Ovary (tissue), 9 donors: ENCODE measurements around the gene MAST1. TPM values are rescaled to one million over a fixed set of nuclear protein-coding genes. Genes with fewer than 3 reads are reported as not detected.
A peak's percentile ranks its signal among the peaks of the same experiment; 100 is the strongest.

ENCODE experiments used
- DNase-seq, 5 donors: peaks; one replicate each; pipeline ENCODE4 v3.0.0-alpha.2; 2019 to 2020
- H3K27ac ChIP-seq, 2 donors: fragments of 200-600 bp; one replicate each; pipeline versions ENCODE4 v1.5.1 to v1.8.0; 2019 to 2022
- H3K27me3 ChIP-seq: fragments of 200-600 bp; one replicate; pipeline ENCODE4 v1.8.0; 2022
- H3K36me3 ChIP-seq: fragments of 200-600 bp; sonication (generic); one replicate; pipeline ENCODE4 v1.5.1; 2019
- H3K4me1 ChIP-seq: one replicate; pipeline ENCODE4 v1.8.1; 2013; ENCODE audit warnings: mild to moderate bottlenecking, moderate library complexity; ENCODE audit not compliant: insufficient read depth
- H3K4me3 ChIP-seq: fragments of 200-600 bp; sonication (generic); one replicate; pipeline ENCODE4 v1.5.1; 2017
- H3K9me3 ChIP-seq, 2 donors: fragments of 200-600 bp in 1 of 2; sonication (generic) in 1 of 2; one replicate each; pipeline versions ENCODE4 v1.5.1 to v1.8.1; 2013 to 2019; ENCODE audit warnings: mild to moderate bottlenecking in 1 of 2, moderate library complexity in 1 of 2
- EP300 ChIP-seq: sonication (generic); formaldehyde crosslinking; IDR thresholded peaks from one replicate; pipeline ENCODE4 v1.6.1; 2017; ENCODE audit warnings: antibody characterized with exemption
- POLR2A ChIP-seq: fragments of 450-650 bp; IDR thresholded peaks from one replicate; pipeline ENCODE4 v1.6.1; 2017; ENCODE audit warnings: antibody characterized with exemption, mild to moderate bottlenecking, moderate library complexity
- WGBS, 3 donors: extraction: QIAGEN DNeasy Blood & Tissue Kit in 1 of 3; methylation state at CpG; one replicate each; pipeline versions ENCODE4 v1.1.5 to v1.1.7; 2013 to 2017; 5-methylcytosine and 5-hydroxymethylcytosine counted together
- intact Hi-C, 4 donors: fragments of 100-400 bp; cut with DNase I; formaldehyde crosslinking; loops; one replicate each; pipeline versions ENCODE4 v1.11.0 to v1.15.1; 2022 to 2023
- microRNA-seq, 3 donors: library from miRNA; unstranded; fragments of <30 nt; microRNA quantifications; one replicate each; pipeline versions ENCODE4 to v1.2.0, GENCODE V29; 2019 to 2020
- polyA plus RNA-seq, 2 donors: library from polyadenylated mRNA; stranded (reverse); fragments of 200-250 nt in 1 of 2; fragments of 350-450 nt in 1 of 2; fragmentation: Illumina TruSeq in 1 of 2; extraction: RNeasy Lipid Tissue Mini Kit (QIAGEN cat#74804) in 1 of 2; gene quantifications; one replicate each; pipeline ENCODE4 v1.2.3, GENCODE V29; 2013 to 2014
- small RNA-seq: library from RNA; depleted of rRNA; stranded (forward); fragments of <200 nt; gene quantifications from one replicate; pipeline ENCODE3, GENCODE V24; 2016
- total RNA-seq, 7 donors: library from RNA; depleted of rRNA in 2 of 7; stranded (reverse); fragments of >200 nt in 2 of 7; fragmentation: NEBNext Ultra II Directional in 3 of 7; extraction: Animal tissue kit (Norgen Biotek cat#: 25700) in 3 of 7; gene quantifications; one replicate each; pipeline versions ENCODE4 v1.1.0 to v1.2.4, GENCODE V29; 2016 to 2023
- TF ChIP-seq, protein P1 (sequence below), 3 donors: fragments of 450-650 bp in 2 of 3; fragments of 200-600 bp in 1 of 3; IDR thresholded peaks; one replicate each; pipeline versions ENCODE4 v1.5.1 to v1.8.0; 2016 to 2022; ENCODE audit warnings: antibody characterized with exemption in 3 of 3, mild to moderate bottlenecking in 1 of 3
- donor health status: DM: no; HTN: no; CAD: no; lungs with moderate emphysema.
- donor health status: DM: no; HTN: no; CAD: no.
- donor health status: Bipolar disorder and iron deficiency.
- donor health status: DM: yes; HTN: yes; CAD: no.
- donor health status: DM: no; HTN: no; CAD: no.
- donor health status: DM: yes; HTN: yes; CAD: no.

MAST1 gene
- total and polyA plus RNA-seq, 9 donors, result 0.25 to 2.4 (median 1.1) TPM

- no peaks in the 10 kb centered on the region for H3K27me3 ChIP-seq
- peak in 4 of 5 donors; percentile 38 to 50 (median 46) for DNase-seq
- intact Hi-C loops, result no loop called here
- no peak for TF ChIP-seq EP300
- TF ChIP-seq, protein P1, sequence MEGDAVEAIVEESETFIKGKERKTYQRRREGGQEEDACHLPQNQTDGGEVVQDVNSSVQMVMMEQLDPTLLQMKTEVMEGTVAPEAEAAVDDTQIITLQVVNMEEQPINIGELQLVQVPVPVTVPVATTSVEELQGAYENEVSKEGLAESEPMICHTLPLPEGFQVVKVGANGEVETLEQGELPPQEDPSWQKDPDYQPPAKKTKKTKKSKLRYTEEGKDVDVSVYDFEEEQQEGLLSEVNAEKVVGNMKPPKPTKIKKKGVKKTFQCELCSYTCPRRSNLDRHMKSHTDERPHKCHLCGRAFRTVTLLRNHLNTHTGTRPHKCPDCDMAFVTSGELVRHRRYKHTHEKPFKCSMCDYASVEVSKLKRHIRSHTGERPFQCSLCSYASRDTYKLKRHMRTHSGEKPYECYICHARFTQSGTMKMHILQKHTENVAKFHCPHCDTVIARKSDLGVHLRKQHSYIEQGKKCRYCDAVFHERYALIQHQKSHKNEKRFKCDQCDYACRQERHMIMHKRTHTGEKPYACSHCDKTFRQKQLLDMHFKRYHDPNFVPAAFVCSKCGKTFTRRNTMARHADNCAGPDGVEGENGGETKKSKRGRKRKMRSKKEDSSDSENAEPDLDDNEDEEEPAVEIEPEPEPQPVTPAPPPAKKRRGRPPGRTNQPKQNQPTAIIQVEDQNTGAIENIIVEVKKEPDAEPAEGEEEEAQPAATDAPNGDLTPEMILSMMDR (IDR thresholded peaks at IDR 0.05), result no peak
- TF ChIP-seq POLR2A, result no peak
- 90 to 92% (median 90%) methylated on average over 14 of the region's 14 CpGs for WGBS, 3 donors
- no peak overlapping the region for H3K27ac ChIP-seq
- peaks cover 2% of the 10 kb centered on the region for H3K4me1 ChIP-seq
- H3K36me3 ChIP-seq, result no peaks in the 10 kb centered on the region
- no peak overlapping the region for H3K4me3 ChIP-seq
- no peaks in the 10 kb centered on the region for H3K9me3 ChIP-seq
These were observed 79.9 kb downstream of the MAST1 start for GRCh38 chr19:12918253-12918652.

- intact Hi-C loops, result no loop called here
- no peak for DNase-seq
- WGBS, 3 donors, result 34 to 54% (median 35%) methylated on average over 3 of the region's 3 CpGs
- no peak overlapping the region for H3K4me3 ChIP-seq
- H3K9me3 ChIP-seq, result no peaks in the 10 kb centered on the region
- peaks cover 2% of the 10 kb centered on the region for H3K4me1 ChIP-seq
- H3K36me3 ChIP-seq, result no peaks in the 10 kb centered on the region
- H3K27ac ChIP-seq, result no peak overlapping the region
- TF ChIP-seq, protein P1 (IDR thresholded peaks at IDR 0.05), result no peak
- TF ChIP-seq EP300 (no peak), POLR2A (no peak)
- H3K27me3 ChIP-seq, result no peaks in the 10 kb centered on the region
These were observed 82.7 kb downstream of the MAST1 start for GRCh38 chr19:12921047-12921446.

- H3K27me3 ChIP-seq, result no peaks in the 10 kb centered on the region
- TF ChIP-seq EP300 (no peak), POLR2A (no peak)
- TF ChIP-seq, protein P1 (IDR thresholded peaks at IDR 0.05), result no peak
- DNase-seq, result no peak
These were observed 84.6 kb downstream of the MAST1 start for GRCh38 chr19:12922959-12923358.

More at GRCh38 chr19:12922959-12923358, 84.6 kb downstream of the MAST1 start:
- intact Hi-C loops, result no loop called here
- Histone ChIP-seq H3K4me1 (peaks cover 2% of the 10 kb centered on the region), H3K4me3 (no peak overlapping the region), H3K27ac (no peak overlapping the region), H3K36me3 (no peaks in the 10 kb centered on the region), H3K9me3 (no peaks in the 10 kb centered on the region)
- WGBS, 3 donors, result 96 to 98% (median 97%) methylated on average over 4 of the region's 4 CpGs

Small RNA genes lying within 50 kb of the gene (microRNA-seq; reads per million reads assigned to microRNA genes)
- gene MIR5695 (0 to 0.36 (median 0) reads per million in 3 donors), gene MIR6794 (0 reads per million in 3 donors)

Small RNA genes lying within 50 kb of the gene (small RNA-seq; reads per million reads assigned to genes)
- gene MIR5695 (not detected), gene MIR6794 (not detected)

Other genes with a start within 250 kb of the MAST1 start
- 10 to 100 TPM in 1 of 7 donors, 1 to 10 TPM in 6; 5.3 to 12.5 (median 7.2) TPM for gene ZNF490, start 227.7 kb upstream of the MAST1 start, total RNA-seq
- gene ZNF490, start 227.7 kb upstream of the MAST1 start, polyA plus RNA-seq, result 1 to 10 TPM in 1 of 2 donors, under 1 TPM in 1; 0.98 to 3.7 TPM
- gene ZNF791, start 227.6 kb upstream of the MAST1 start, total RNA-seq, result 10 to 100 TPM; 16.4 to 44.3 (median 35.2) TPM
- 10 to 100 TPM; 13.6 to 21.7 TPM for gene ZNF791, start 227.6 kb upstream of the MAST1 start, polyA plus RNA-seq
- 10 to 100 TPM; 17.8 to 63.7 (median 49.8) TPM for gene MAN2B1, start 171.8 kb upstream of the MAST1 start, total RNA-seq
- gene MAN2B1, start 171.8 kb upstream of the MAST1 start, polyA plus RNA-seq, result 10 to 100 TPM; 23.5 to 35.0 TPM
- gene WDR83, start 171.7 kb upstream of the MAST1 start, total RNA-seq, result 10 to 100 TPM; 10.5 to 15.1 (median 11.9) TPM
- gene WDR83, start 171.7 kb upstream of the MAST1 start, polyA plus RNA-seq, result 10 to 100 TPM in 1 of 2 donors, 1 to 10 TPM in 1; 2.8 to 16.3 TPM
- 100 to 1,000 TPM in 1 of 7 donors, 10 to 100 TPM in 6; 63.7 to 147 (median 89.7) TPM for gene DHPS, start 156.6 kb upstream of the MAST1 start, total RNA-seq
- 10 to 100 TPM; 72.8 to 92.7 TPM for gene DHPS, start 156.6 kb upstream of the MAST1 start, polyA plus RNA-seq
- gene GNG14, start 150.5 kb upstream of the MAST1 start, total RNA-seq, result not detected
- not detected for gene GNG14, start 150.5 kb upstream of the MAST1 start, polyA plus RNA-seq
- 10 to 100 TPM in 1 of 7 donors, 1 to 10 TPM in 6; 3.5 to 14.8 (median 5.2) TPM for gene FBXW9, start 141.9 kb upstream of the MAST1 start, total RNA-seq
- gene FBXW9, start 141.9 kb upstream of the MAST1 start, polyA plus RNA-seq, result 1 to 10 TPM in 1 of 2 donors, under 1 TPM in 1; 0.37 to 6.8 TPM
- gene TNPO2, start 114.6 kb upstream of the MAST1 start, total RNA-seq, result 100 to 1,000 TPM in 2 of 7 donors, 10 to 100 TPM in 5; 42.1 to 109 (median 89.9) TPM
- 10 to 100 TPM; 41.5 to 51.6 TPM for gene TNPO2, start 114.6 kb upstream of the MAST1 start, polyA plus RNA-seq
- gene TRIR, start 103.8 kb upstream of the MAST1 start, total RNA-seq, result 100 to 1,000 TPM; 134 to 476 (median 186) TPM
- gene TRIR, start 103.8 kb upstream of the MAST1 start, polyA plus RNA-seq, result 100 to 1,000 TPM; 243 to 288 TPM
- gene GET3, start 101.0 kb upstream of the MAST1 start, total RNA-seq, result 10 to 100 TPM; 26.2 to 59.0 (median 47.7) TPM
- 10 to 100 TPM; 42.6 to 68.1 TPM for gene GET3, start 101.0 kb upstream of the MAST1 start, polyA plus RNA-seq
- gene BEST2, start 86.7 kb upstream of the MAST1 start, total RNA-seq, result not detected
- not detected for gene BEST2, start 86.7 kb upstream of the MAST1 start, polyA plus RNA-seq
- 10 to 100 TPM; 24.9 to 52.2 (median 27.9) TPM for gene HOOK2, start 63.0 kb upstream of the MAST1 start, total RNA-seq
- 10 to 100 TPM; 12.2 to 23.5 TPM for gene HOOK2, start 63.0 kb upstream of the MAST1 start, polyA plus RNA-seq
- 1,000 to 10,000 TPM in 2 of 7 donors, 100 to 1,000 TPM in 5; 154 to 3,039 (median 413) TPM for gene JUNB, start 47.0 kb upstream of the MAST1 start, total RNA-seq
- 100 to 1,000 TPM in 1 of 2 donors, 1 to 10 TPM in 1; 6.8 to 570 TPM for gene JUNB, start 47.0 kb upstream of the MAST1 start, polyA plus RNA-seq
- 100 to 1,000 TPM; 191 to 321 (median 263) TPM for gene PRDX2, start 36.7 kb upstream of the MAST1 start, total RNA-seq
- gene PRDX2, start 36.7 kb upstream of the MAST1 start, polyA plus RNA-seq, result 100 to 1,000 TPM in 1 of 2 donors, 10 to 100 TPM in 1; 98.3 to 237 TPM
- 1 to 10 TPM in 5 of 7 donors, under 1 TPM in 1, not detected in 1; 0.71 to 5.4 (median 2.6) TPM for gene THSD8, start 36.4 kb upstream of the MAST1 start, total RNA-seq
- gene THSD8, start 36.4 kb upstream of the MAST1 start, polyA plus RNA-seq, result 1 to 10 TPM; 1.4 to 7.2 TPM
- 10 to 100 TPM in 1 of 7 donors, 1 to 10 TPM in 6; 1.2 to 12.2 (median 7.7) TPM for gene RNASEH2A, start 31.9 kb upstream of the MAST1 start, total RNA-seq
- gene RNASEH2A, start 31.9 kb upstream of the MAST1 start, polyA plus RNA-seq, result 1 to 10 TPM; 1.6 to 8.0 TPM
- gene RTBDN, start 3.9 kb upstream of the MAST1 start, total RNA-seq, result not detected
- not detected for gene RTBDN, start 3.9 kb upstream of the MAST1 start, polyA plus RNA-seq
- gene DNASE2, start 42.9 kb downstream of the MAST1 start, total RNA-seq, result 10 to 100 TPM; 20.9 to 35.8 (median 26.5) TPM
- 10 to 100 TPM; 43.1 to 54.2 TPM for gene DNASE2, start 42.9 kb downstream of the MAST1 start, polyA plus RNA-seq
- under 1 TPM in 1 of 7 donors, not detected in 6; 0.13 TPM for gene KLF1, start 48.7 kb downstream of the MAST1 start, total RNA-seq
- gene KLF1, start 48.7 kb downstream of the MAST1 start, polyA plus RNA-seq, result not detected
- gene GCDH, start 52.6 kb downstream of the MAST1 start, total RNA-seq, result 10 to 100 TPM; 17.7 to 36.3 (median 28.4) TPM
- gene GCDH, start 52.6 kb downstream of the MAST1 start, polyA plus RNA-seq, result 10 to 100 TPM; 11.9 to 35.3 TPM
- gene SYCE2, start 80.8 kb downstream of the MAST1 start, total RNA-seq, result 1 to 10 TPM in 1 of 7 donors, under 1 TPM in 4, not detected in 2; 0.23 to 1.6 (median 0.56) TPM
- under 1 TPM; 0.17 to 0.20 TPM for gene SYCE2, start 80.8 kb downstream of the MAST1 start, polyA plus RNA-seq
- 10 to 100 TPM; 21.9 to 50.2 (median 43.9) TPM for gene FARSA, start 95.2 kb downstream of the MAST1 start, total RNA-seq
- gene FARSA, start 95.2 kb downstream of the MAST1 start, polyA plus RNA-seq, result 10 to 100 TPM in 1 of 2 donors, 1 to 10 TPM in 1; 8.0 to 25.1 TPM
- 100 to 1,000 TPM; 211 to 803 (median 450) TPM for gene CALR, start 100.1 kb downstream of the MAST1 start, total RNA-seq
- gene CALR, start 100.1 kb downstream of the MAST1 start, polyA plus RNA-seq, result 1,000 to 10,000 TPM in 1 of 2 donors, 100 to 1,000 TPM in 1; 279 to 1,094 TPM
- 10 to 100 TPM; 61.2 to 94.0 (median 93.7) TPM for gene RAD23A, start 107.3 kb downstream of the MAST1 start, total RNA-seq
- 10 to 100 TPM; 75.8 to 77.2 TPM for gene RAD23A, start 107.3 kb downstream of the MAST1 start, polyA plus RNA-seq
- gene GADD45GIP1, start 118.7 kb downstream of the MAST1 start, total RNA-seq, result 10 to 100 TPM; 15.7 to 57.7 (median 19.1) TPM
- gene GADD45GIP1, start 118.7 kb downstream of the MAST1 start, polyA plus RNA-seq, result 10 to 100 TPM in 1 of 2 donors, 1 to 10 TPM in 1; 1.8 to 25.6 TPM
- gene DAND5, start 131.1 kb downstream of the MAST1 start, total RNA-seq, result under 1 TPM in 2 of 7 donors, not detected in 5; 0.11 to 0.15 TPM
- gene DAND5, start 131.1 kb downstream of the MAST1 start, polyA plus RNA-seq, result not detected
- gene NFIX, start 157.0 kb downstream of the MAST1 start, total RNA-seq, result 100 to 1,000 TPM in 5 of 7 donors, 10 to 100 TPM in 2; 30.3 to 256 (median 223) TPM
- gene NFIX, start 157.0 kb downstream of the MAST1 start, polyA plus RNA-seq, result 10 to 100 TPM; 76.9 to 82.2 TPM